ENCODE measurements around the gene CPSF4L. TPM values are rescaled to one million over a fixed set of nuclear protein-coding genes. Genes with fewer than 3 reads are reported as not detected.

Gene CPSF4L
- total RNA-seq, 2 donors from 2014 or later: not detected

GRCh38 chr17:73284906-73285602, 23.4 kb upstream of the CPSF4L start:
- Mint-ChIP-seq H3K27ac (no peak overlapping the region), H3K27me3 (ENCODE audit: low read depth) (no peaks in the 10 kb centered on the region), H3K4me1 (ENCODE audit: low read depth) (peaks cover 6% of the 10 kb centered on the region), H3K4me3 (no peak overlapping the region), H3K9me3 (no peaks in the 10 kb centered on the region), H3K36me3 (ENCODE audit: insufficient read depth in 2 of 2) (no peaks in the 10 kb centered on the region)
- ATAC-seq (replicated peaks in 1 of 2): no peak
- DNase-seq: no peak

GRCh38 chr17:73284354-73284753, 22.7 kb upstream of the CPSF4L start:
- ATAC-seq (replicated peaks in 1 of 2) (no peak), DNase-seq (no peak)
- H3K9me3 Mint-ChIP-seq: no peaks in the 10 kb centered on the region
- no peaks in the 10 kb centered on the region for H3K36me3 Mint-ChIP-seq (ENCODE audit: insufficient read depth in 2 of 2)
- no peaks in the 10 kb centered on the region for H3K4me1 Mint-ChIP-seq (ENCODE audit: low read depth)
- no peak overlapping the region for H3K4me3 Mint-ChIP-seq
- H3K27ac Mint-ChIP-seq: no peak overlapping the region
- H3K27me3 Mint-ChIP-seq (ENCODE audit: low read depth): no peaks in the 10 kb centered on the region

- ATAC-seq (replicated peaks in 1 of 2): no peak
- no peaks in the 10 kb centered on the region for H3K27me3 Mint-ChIP-seq (ENCODE audit: low read depth)
- H3K27ac Mint-ChIP-seq: no peak overlapping the region
- no peaks in the 10 kb centered on the region for H3K4me1 Mint-ChIP-seq (ENCODE audit: low read depth)
- DNase-seq: no peak
- H3K9me3 Mint-ChIP-seq: no peaks in the 10 kb centered on the region
- H3K36me3 Mint-ChIP-seq (ENCODE audit: insufficient read depth in 2 of 2): no peaks in the 10 kb centered on the region
- no peak overlapping the region for H3K4me3 Mint-ChIP-seq
These were observed 22.2 kb upstream of the CPSF4L start for GRCh38 chr17:73283841-73284282.

GRCh38 chr17:73283250-73283649, 21.6 kb upstream of the CPSF4L start:
- ATAC-seq (replicated peaks in 1 of 2) (no peak), DNase-seq (no peak)
- H3K9me3 Mint-ChIP-seq: no peaks in the 10 kb centered on the region
- H3K36me3 Mint-ChIP-seq (ENCODE audit: insufficient read depth in 2 of 2): no peaks in the 10 kb centered on the region
- H3K27me3 Mint-ChIP-seq (ENCODE audit: low read depth): peaks cover 5% of the 10 kb centered on the region
- no peak overlapping the region for H3K4me3 Mint-ChIP-seq
- H3K27ac Mint-ChIP-seq: no peak overlapping the region
- no peaks in the 10 kb centered on the region for H3K4me1 Mint-ChIP-seq (ENCODE audit: low read depth)

- Mint-ChIP-seq H3K9me3 (no peaks in the 10 kb centered on the region), H3K27me3 (ENCODE audit: low read depth) (peaks cover 5% of the 10 kb centered on the region), H3K27ac (no peak overlapping the region), H3K4me3 (no peak overlapping the region), H3K4me1 (ENCODE audit: low read depth) (no peaks in the 10 kb centered on the region), H3K36me3 (ENCODE audit: insufficient read depth in 2 of 2) (no peaks in the 10 kb centered on the region)
- ATAC-seq (replicated peaks in 1 of 2): no peak
- DNase-seq: no peak
These were observed 20.9 kb upstream of the CPSF4L start for GRCh38 chr17:73282629-73283028.

- no peaks in the 10 kb centered on the region for H3K9me3 Mint-ChIP-seq
- ATAC-seq (replicated peaks in 1 of 2): no peak
- peaks cover 5% of the 10 kb centered on the region for H3K27me3 Mint-ChIP-seq (ENCODE audit: low read depth)
- H3K4me1 Mint-ChIP-seq (ENCODE audit: low read depth): no peaks in the 10 kb centered on the region
- no peaks in the 10 kb centered on the region for H3K36me3 Mint-ChIP-seq (ENCODE audit: insufficient read depth in 2 of 2)
- H3K27ac Mint-ChIP-seq: no peak overlapping the region
- H3K4me3 Mint-ChIP-seq: no peak overlapping the region
- DNase-seq: no peak
These were observed 20.2 kb upstream of the CPSF4L start for GRCh38 chr17:73281928-73282327.

GRCh38 chr17:73280191-73280590, 18.5 kb upstream of the CPSF4L start:
- no peaks in the 10 kb centered on the region for H3K9me3 Mint-ChIP-seq
- no peak overlapping the region for H3K27ac Mint-ChIP-seq
- ATAC-seq (replicated peaks in 1 of 2) (no peak), DNase-seq (no peak)
- peaks cover 5% of the 10 kb centered on the region for H3K27me3 Mint-ChIP-seq (ENCODE audit: low read depth)
- no peaks in the 10 kb centered on the region for H3K36me3 Mint-ChIP-seq (ENCODE audit: insufficient read depth in 2 of 2)
- no peak overlapping the region for H3K4me3 Mint-ChIP-seq
- H3K4me1 Mint-ChIP-seq (ENCODE audit: low read depth): no peaks in the 10 kb centered on the region

GRCh38 chr17:73279704-73280103, 18.0 kb upstream of the CPSF4L start:
- no peak overlapping the region for H3K4me3 Mint-ChIP-seq
- peaks cover 5% of the 10 kb centered on the region for H3K27me3 Mint-ChIP-seq (ENCODE audit: low read depth)
- no peak for DNase-seq
- no peak overlapping the region for H3K27ac Mint-ChIP-seq
- no peak for ATAC-seq (replicated peaks in 1 of 2)
- H3K36me3 Mint-ChIP-seq (ENCODE audit: insufficient read depth in 2 of 2): no peaks in the 10 kb centered on the region
- no peaks in the 10 kb centered on the region for H3K9me3 Mint-ChIP-seq
- H3K4me1 Mint-ChIP-seq (ENCODE audit: low read depth): no peaks in the 10 kb centered on the region

- peaks cover 5% of the 10 kb centered on the region for H3K27me3 Mint-ChIP-seq (ENCODE audit: low read depth)
- DNase-seq (no peak), ATAC-seq (replicated peaks in 1 of 2) (no peak)
- H3K36me3 Mint-ChIP-seq (ENCODE audit: insufficient read depth in 2 of 2): no peaks in the 10 kb centered on the region
- no peaks in the 10 kb centered on the region for H3K9me3 Mint-ChIP-seq
- no peaks in the 10 kb centered on the region for H3K4me1 Mint-ChIP-seq (ENCODE audit: low read depth)
- no peak overlapping the region for H3K4me3 Mint-ChIP-seq
- no peak overlapping the region for H3K27ac Mint-ChIP-seq
These were observed 17.1 kb upstream of the CPSF4L start for GRCh38 chr17:73278465-73279453.

GRCh38 chr17:73278049-73278464, 16.4 kb upstream of the CPSF4L start:
- Mint-ChIP-seq H3K27me3 (ENCODE audit: low read depth) (peaks cover 5% of the 10 kb centered on the region), H3K9me3 (no peaks in the 10 kb centered on the region), H3K4me1 (ENCODE audit: low read depth) (no peaks in the 10 kb centered on the region), H3K27ac (no peak overlapping the region), H3K4me3 (no peak overlapping the region), H3K36me3 (ENCODE audit: insufficient read depth in 2 of 2) (no peaks in the 10 kb centered on the region)
- DNase-seq (no peak), ATAC-seq (replicated peaks in 1 of 2) (no peak)

- no peak overlapping the region for H3K4me3 Mint-ChIP-seq
- H3K9me3 Mint-ChIP-seq: no peaks in the 10 kb centered on the region
- no peaks in the 10 kb centered on the region for H3K36me3 Mint-ChIP-seq (ENCODE audit: insufficient read depth in 2 of 2)
- no peaks in the 10 kb centered on the region for H3K4me1 Mint-ChIP-seq (ENCODE audit: low read depth)
- ATAC-seq (replicated peaks in 1 of 2) (no peak), DNase-seq (no peak)
- H3K27ac Mint-ChIP-seq: no peak overlapping the region
- peaks cover 5% of the 10 kb centered on the region for H3K27me3 Mint-ChIP-seq (ENCODE audit: low read depth)
These were observed 12.8 kb upstream of the CPSF4L start for GRCh38 chr17:73274490-73274889.

GRCh38 chr17:73272906-73273218, 11.2 kb upstream of the CPSF4L start:
- Mint-ChIP-seq H3K4me1 (ENCODE audit: low read depth) (no peaks in the 10 kb centered on the region), H3K4me3 (no peak overlapping the region), H3K9me3 (no peaks in the 10 kb centered on the region), H3K27ac (no peak overlapping the region), H3K27me3 (ENCODE audit: low read depth) (no peaks in the 10 kb centered on the region), H3K36me3 (ENCODE audit: insufficient read depth in 2 of 2) (no peaks in the 10 kb centered on the region)
- DNase-seq: no peak
- no peak for ATAC-seq (replicated peaks in 1 of 2)

GRCh38 chr17:73271072-73271471, 9.4 kb upstream of the CPSF4L start:
- no peaks in the 10 kb centered on the region for H3K27me3 Mint-ChIP-seq (ENCODE audit: low read depth)
- H3K4me1 Mint-ChIP-seq (ENCODE audit: low read depth): no peaks in the 10 kb centered on the region
- H3K27ac Mint-ChIP-seq: no peak overlapping the region
- H3K4me3 Mint-ChIP-seq: no peak overlapping the region
- no peak for DNase-seq
- H3K9me3 Mint-ChIP-seq: no peaks in the 10 kb centered on the region
- no peak for ATAC-seq (replicated peaks in 1 of 2)
- H3K36me3 Mint-ChIP-seq (ENCODE audit: insufficient read depth in 2 of 2): no peaks in the 10 kb centered on the region

Data from activated T-cell treated with anti-CD3 and anti-CD28 coated beads, Interleukin-2, amount 50 U/mL, for 72 hours (primary cell).